ENCODE data around the gene SSNA1. TPM values are rescaled to one million over a fixed set of nuclear protein-coding genes. Genes with fewer than 3 reads are reported as not detected.

The SSNA1 gene
- polyA plus RNA-seq, 1 experiment: 35.0 TPM

GRCh38 chr9:137217276-137218211 lies 29.1 kb downstream of the SSNA1 start:
- Histone ChIP-seq H3K27me3 (ENCODE audit: control insufficient read depth, insufficient read depth, low read length) (no peaks in the 10 kb centered on the region), H3K4me3 (ENCODE audit: low read depth, low read length) (no peak overlapping the region), H3K27ac (ENCODE audit: low read depth, low read length) (no peak overlapping the region), H3K9me3 (ENCODE audit: control insufficient read depth, insufficient read depth, low read length) (no peaks in the 10 kb centered on the region; the same call in 1 of the 2 replicates)
- TF ChIP-seq CTCF (IDR thresholded peaks at IDR 0.05; ENCODE audit: low read depth, low read length): no peak
- POLR2A ChIA-PET: interaction anchor here (0.6 to 1.4 kb wide), 3 partner anchors 12 to 29 kb away, joined by 3 to 5 read pairs (median 3); partner anchors contain the start of genes NDOR1, SSNA1, TMEM203 and TUBB4B
- CTCF ChIA-PET: no interaction called here
- no peak for DNase-seq (ENCODE audit: low read depth, low spot score)

- no peak overlapping the region for H3K4me3 ChIP-seq (ENCODE audit: low read depth, low read length)
- CTCF ChIA-PET: interaction anchor here (1.4 kb wide), 1 partner anchor 18 kb away, joined by 7 read pairs; no protein-coding TSS in a partner anchor
- TF ChIP-seq CTCF (IDR thresholded peaks at IDR 0.05; ENCODE audit: low read depth, low read length): no peak
- DNase-seq (ENCODE audit: low read depth, low spot score): no peak
- no peak overlapping the region for H3K27ac ChIP-seq (ENCODE audit: low read depth, low read length)
- no peaks in the 10 kb centered on the region; the same call in 1 of the 2 replicates for H3K9me3 ChIP-seq (ENCODE audit: control insufficient read depth, insufficient read depth, low read length)
- POLR2A ChIA-PET: interaction anchor here (0.6 to 1.8 kb wide), 3 partner anchors 22 to 29 kb away, joined by 3 to 10 read pairs (median 5); partner anchors contain the start of genes SSNA1 and TUBB4B
- no peaks in the 10 kb centered on the region for H3K27me3 ChIP-seq (ENCODE audit: control insufficient read depth, insufficient read depth, low read length)
Measured at GRCh38 chr9:137218212-137218753, 29.8 kb downstream of the SSNA1 start.

- POLR2A ChIA-PET: interaction anchor here (0.6 to 1.8 kb wide), 3 partner anchors 22 to 67 kb away, joined by 5 to 10 read pairs (median 5); partner anchors contain the start of genes SSNA1 and TUBB4B
Measured at GRCh38 chr9:137218754-137219271, 30.3 kb downstream of the SSNA1 start.

GRCh38 chr9:137219757-137220316 lies 31.4 kb downstream of the SSNA1 start:
- POLR2A ChIA-PET: interaction anchor here (1.4 to 1.8 kb wide), 2 partner anchors 21 to 31 kb away, joined by 3 to 10 read pairs; partner anchors contain the start of gene TUBB4B
- no peaks in the 10 kb centered on the region for H3K27me3 ChIP-seq (ENCODE audit: control insufficient read depth, insufficient read depth, low read length)
- DNase-seq (ENCODE audit: low read depth, low spot score): no peak
- no peaks in the 10 kb centered on the region; the same call in 1 of the 2 replicates for H3K9me3 ChIP-seq (ENCODE audit: control insufficient read depth, insufficient read depth, low read length)
- no peak for TF ChIP-seq CTCF (IDR thresholded peaks at IDR 0.05; ENCODE audit: low read depth, low read length)
- H3K27ac ChIP-seq (ENCODE audit: low read depth, low read length): no peak overlapping the region
- no peak overlapping the region for H3K4me3 ChIP-seq (ENCODE audit: low read depth, low read length)
- CTCF ChIA-PET: no interaction called here

More at GRCh38 chr9:137218754-137219271, 30.3 kb downstream of the SSNA1 start:
- Histone ChIP-seq H3K27ac (ENCODE audit: low read depth, low read length) (peak overlapping the region; percentile 11), H3K9me3 (ENCODE audit: control insufficient read depth, insufficient read depth, low read length) (no peaks in the 10 kb centered on the region; the same call in 1 of the 2 replicates), H3K27me3 (ENCODE audit: control insufficient read depth, insufficient read depth, low read length) (no peaks in the 10 kb centered on the region), H3K4me3 (ENCODE audit: low read depth, low read length) (no peak overlapping the region)
- CTCF ChIA-PET: interaction anchor here (0.7 to 1.4 kb wide), 2 partner anchors 18 to 204 kb away, joined by 4 to 7 read pairs; partner anchors contain the start of gene EXD3
- no peak for DNase-seq (ENCODE audit: low read depth, low spot score)
- TF ChIP-seq CTCF (IDR thresholded peaks at IDR 0.05; ENCODE audit: low read depth, low read length): no peak
